ENCODE measurements around the gene RUNX2. TPM values are rescaled to one million over a fixed set of nuclear protein-coding genes. Genes with fewer than 3 reads are reported as not detected.
A peak's percentile ranks its signal among the peaks of the same experiment; 100 is the strongest.

RUNX2 gene
- total RNA-seq, 1 experiment from 2014 or later: 9.3 TPM

- CTCF ChIA-PET: no interaction called here
- Mint-ChIP-seq H3K27me3 (ENCODE audit: insufficient read depth, unreplicated experiment) (no peaks in the 10 kb centered on the region), H3K9me3 (ENCODE audit: unreplicated experiment) (no peaks in the 10 kb centered on the region), H3K27ac (ENCODE audit: low read depth, unreplicated experiment) (no peak overlapping the region), H3K4me1 (ENCODE audit: insufficient read depth, unreplicated experiment) (peaks cover 8% of the 10 kb centered on the region), H3K36me3 (ENCODE audit: insufficient read depth, unreplicated experiment) (no peaks in the 10 kb centered on the region), H3K4me3 (ENCODE audit: unreplicated experiment) (no peak overlapping the region)
- no peak for DNase-seq (ENCODE audit: unreplicated experiment)
- TF ChIP-seq, protein P1, sequence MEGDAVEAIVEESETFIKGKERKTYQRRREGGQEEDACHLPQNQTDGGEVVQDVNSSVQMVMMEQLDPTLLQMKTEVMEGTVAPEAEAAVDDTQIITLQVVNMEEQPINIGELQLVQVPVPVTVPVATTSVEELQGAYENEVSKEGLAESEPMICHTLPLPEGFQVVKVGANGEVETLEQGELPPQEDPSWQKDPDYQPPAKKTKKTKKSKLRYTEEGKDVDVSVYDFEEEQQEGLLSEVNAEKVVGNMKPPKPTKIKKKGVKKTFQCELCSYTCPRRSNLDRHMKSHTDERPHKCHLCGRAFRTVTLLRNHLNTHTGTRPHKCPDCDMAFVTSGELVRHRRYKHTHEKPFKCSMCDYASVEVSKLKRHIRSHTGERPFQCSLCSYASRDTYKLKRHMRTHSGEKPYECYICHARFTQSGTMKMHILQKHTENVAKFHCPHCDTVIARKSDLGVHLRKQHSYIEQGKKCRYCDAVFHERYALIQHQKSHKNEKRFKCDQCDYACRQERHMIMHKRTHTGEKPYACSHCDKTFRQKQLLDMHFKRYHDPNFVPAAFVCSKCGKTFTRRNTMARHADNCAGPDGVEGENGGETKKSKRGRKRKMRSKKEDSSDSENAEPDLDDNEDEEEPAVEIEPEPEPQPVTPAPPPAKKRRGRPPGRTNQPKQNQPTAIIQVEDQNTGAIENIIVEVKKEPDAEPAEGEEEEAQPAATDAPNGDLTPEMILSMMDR (IDR thresholded peaks at IDR 0.05; ENCODE audit: unreplicated experiment): no peak
- POLR2A ChIA-PET: interaction anchor here (0.6 kb wide), 1 partner anchor 304 kb away, joined by 4 read pairs; no protein-coding TSS in a partner anchor
- intact Hi-C loops (cut with micrococcal nuclease): loop anchor here (10.0 kb wide), 1 partner anchor 297 kb away; no protein-coding TSS in a partner anchor
- no TSS peak for BruUV-seq (replicated peaks)
Measured at GRCh38 chr6:45371924-45372573, 43.9 kb downstream of the RUNX2 start.

DNA sequence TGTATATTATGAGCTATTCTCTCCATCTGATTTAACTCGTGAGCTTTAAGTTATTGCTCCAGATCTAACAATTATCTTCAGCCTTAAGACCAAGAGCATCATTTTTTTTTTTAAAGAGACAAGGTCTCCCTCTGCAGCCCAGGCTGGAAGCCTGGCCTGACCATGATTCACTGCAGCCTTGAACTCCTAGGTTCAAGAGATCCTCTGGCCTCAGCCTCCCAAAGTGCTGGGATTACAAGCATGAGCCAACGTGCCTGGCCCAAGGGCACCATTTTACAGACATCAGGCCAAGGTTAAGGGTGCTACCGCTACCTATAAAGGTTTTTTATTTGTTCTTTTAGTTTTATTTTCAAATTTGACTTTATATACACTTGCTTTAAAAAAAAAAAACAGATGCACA lies 47.3 kb downstream of the RUNX2 start:
- ChIA-PET CTCF (interaction anchor here (0.6 to 1.5 kb wide), 3 partner anchors 19 to 720 kb away, joined by 4 read pairs; no protein-coding TSS in a partner anchor), POLR2A (interaction anchor here (1.5 kb wide), 1 partner anchor 13 kb away, joined by 5 read pairs; no protein-coding TSS in a partner anchor)

GRCh38 chr6:45376310-45377042 lies 48.3 kb downstream of the RUNX2 start:
- no peak for DNase-seq (ENCODE audit: unreplicated experiment)
- BruUV-seq (replicated peaks): no TSS peak
- TF ChIP-seq, protein P1 (IDR thresholded peaks at IDR 0.05; ENCODE audit: unreplicated experiment): no peak
- peak overlapping the region; percentile 98 for H3K4me3 Mint-ChIP-seq (ENCODE audit: unreplicated experiment)
- ChIA-PET POLR2A (interaction anchor here (0.6 to 2.2 kb wide), 10 partner anchors 14 to 302 kb away, joined by 3 to 15 read pairs (median 3); no protein-coding TSS in a partner anchor), CTCF (interaction anchor here (1.1 to 2.2 kb wide), 5 partner anchors 76 to 746 kb away, joined by 3 to 12 read pairs (median 4); no protein-coding TSS in a partner anchor)
- no peaks in the 10 kb centered on the region for H3K9me3 Mint-ChIP-seq (ENCODE audit: unreplicated experiment)
- H3K36me3 Mint-ChIP-seq (ENCODE audit: insufficient read depth, unreplicated experiment): no peaks in the 10 kb centered on the region
- intact Hi-C loops (cut with micrococcal nuclease): loop anchor here (1.0 to 10.0 kb wide), 3 partner anchors 302 to 721 kb away; no protein-coding TSS in a partner anchor
- H3K27me3 Mint-ChIP-seq (ENCODE audit: insufficient read depth, unreplicated experiment): no peaks in the 10 kb centered on the region
- H3K4me1 Mint-ChIP-seq (ENCODE audit: insufficient read depth, unreplicated experiment): peaks cover 17% of the 10 kb centered on the region
- peak overlapping the region; percentile 98 for H3K27ac Mint-ChIP-seq (ENCODE audit: low read depth, unreplicated experiment)

More for the DNA sequence above, 47.3 kb downstream of the RUNX2 start:
- no TSS peak for BruUV-seq (replicated peaks)
- Mint-ChIP-seq H3K4me1 (ENCODE audit: insufficient read depth, unreplicated experiment) (peaks cover 17% of the 10 kb centered on the region), H3K27me3 (ENCODE audit: insufficient read depth, unreplicated experiment) (no peaks in the 10 kb centered on the region), H3K27ac (ENCODE audit: low read depth, unreplicated experiment) (no peak overlapping the region), H3K36me3 (ENCODE audit: insufficient read depth, unreplicated experiment) (no peaks in the 10 kb centered on the region), H3K9me3 (ENCODE audit: unreplicated experiment) (no peaks in the 10 kb centered on the region), H3K4me3 (ENCODE audit: unreplicated experiment) (no peak overlapping the region)
- TF ChIP-seq, protein P1 (IDR thresholded peaks at IDR 0.05; ENCODE audit: unreplicated experiment): no peak
- DNase-seq (ENCODE audit: unreplicated experiment): no peak
- intact Hi-C loops (cut with micrococcal nuclease): loop anchor here (5.0 to 10.0 kb wide), 2 partner anchors 301 to 337 kb away; no protein-coding TSS in a partner anchor
